ENCODE results near the gene ESYT3.

DNA sequence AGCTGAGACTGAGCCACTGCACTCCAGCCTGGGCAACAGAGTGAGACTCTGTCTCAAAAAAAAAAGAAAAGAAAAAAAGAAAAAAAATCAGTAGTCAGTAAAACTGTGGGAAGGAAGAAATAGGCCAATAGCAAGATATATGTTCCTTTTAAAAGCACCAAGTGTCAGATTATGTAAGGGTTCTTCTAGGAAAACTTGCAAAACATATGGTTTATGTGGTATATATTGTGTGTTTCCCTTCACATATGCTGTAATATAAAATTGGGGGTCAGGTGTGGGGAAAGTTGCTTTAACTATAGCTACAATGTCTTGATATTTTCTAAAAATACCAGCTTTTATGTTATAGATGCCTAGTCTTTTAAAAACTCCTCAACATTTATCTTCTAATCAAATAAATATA is 64.6 kb downstream of the ESYT3 start:
- TF ChIP-seq, protein P1, sequence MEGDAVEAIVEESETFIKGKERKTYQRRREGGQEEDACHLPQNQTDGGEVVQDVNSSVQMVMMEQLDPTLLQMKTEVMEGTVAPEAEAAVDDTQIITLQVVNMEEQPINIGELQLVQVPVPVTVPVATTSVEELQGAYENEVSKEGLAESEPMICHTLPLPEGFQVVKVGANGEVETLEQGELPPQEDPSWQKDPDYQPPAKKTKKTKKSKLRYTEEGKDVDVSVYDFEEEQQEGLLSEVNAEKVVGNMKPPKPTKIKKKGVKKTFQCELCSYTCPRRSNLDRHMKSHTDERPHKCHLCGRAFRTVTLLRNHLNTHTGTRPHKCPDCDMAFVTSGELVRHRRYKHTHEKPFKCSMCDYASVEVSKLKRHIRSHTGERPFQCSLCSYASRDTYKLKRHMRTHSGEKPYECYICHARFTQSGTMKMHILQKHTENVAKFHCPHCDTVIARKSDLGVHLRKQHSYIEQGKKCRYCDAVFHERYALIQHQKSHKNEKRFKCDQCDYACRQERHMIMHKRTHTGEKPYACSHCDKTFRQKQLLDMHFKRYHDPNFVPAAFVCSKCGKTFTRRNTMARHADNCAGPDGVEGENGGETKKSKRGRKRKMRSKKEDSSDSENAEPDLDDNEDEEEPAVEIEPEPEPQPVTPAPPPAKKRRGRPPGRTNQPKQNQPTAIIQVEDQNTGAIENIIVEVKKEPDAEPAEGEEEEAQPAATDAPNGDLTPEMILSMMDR (IDR thresholded peaks at IDR 0.05; ENCODE audit: insufficient read depth, low read length, poor library complexity, severe bottlenecking) = no peak
- no peak for TF ChIP-seq EZH2phosphoT487 (conservative IDR thresholded peaks at IDR 0.05; ENCODE audit: low read length)
